ENCODE measurements around the gene ZNF45. TPM values are rescaled to one million over a fixed set of nuclear protein-coding genes. Genes with fewer than 3 reads are reported as not detected.

The ZNF45 gene
- total and polyA plus RNA-seq, 2 donors (not counting 3 experiments of a cell fraction or from before 2014, with no cell fraction given), result 6.1 to 10.8 TPM

- Histone ChIP-seq H3K79me2 (ENCODE audit: control insufficient read depth, insufficient read depth, low read length) (peaks cover 5% of the 10 kb centered on the region), H2AFZ (ENCODE audit: low read depth, low read length) (no peak overlapping the region), H3K9me1 (replicated peaks; ENCODE audit: control insufficient read depth, extremely low read depth, insufficient read depth, low read length) (no peaks in the 10 kb centered on the region), H3K4me3 (replicated peaks in 1 of 3; ENCODE audit: insufficient read depth in 1 of 3, low read depth in 1 of 3, low read length in 3 of 3) (no peak overlapping the region), H3K4me2 (ENCODE audit: insufficient read depth, low read length) (no peak overlapping the region), H3K4me1 (ENCODE audit: control insufficient read depth, extremely low read depth, insufficient read depth, low read length) (peaks cover 13% of the 10 kb centered on the region), H3K27ac (ENCODE audit: insufficient read depth, low read depth, low read length) (no peak overlapping the region), H3K27me3 (ENCODE audit: control insufficient read depth in 2 of 2, insufficient read depth in 2 of 2, low read length in 2 of 2) (no peaks in the 10 kb centered on the region), H4K20me1 (replicated peaks; ENCODE audit: control insufficient read depth, extremely low read depth, insufficient read depth, low read length) (no peaks in the 10 kb centered on the region), H3K9ac (replicated peaks; ENCODE audit: extremely low read depth, insufficient read depth, low read length) (no peak overlapping the region), H3K36me3 (ENCODE audit: control insufficient read depth in 2 of 2, extremely low read depth in 1 of 2, insufficient read depth in 2 of 2, low read length in 2 of 2) (peaks cover 0 to 2% of the 10 kb centered on the region in 2 experiments), H3K9me3 (replicated peaks; ENCODE audit: control insufficient read depth, insufficient read depth, low read length) (no peaks in the 10 kb centered on the region)
- dilution Hi-C loops (cut with MboI; ENCODE audit: extremely low pct_ligation_motif_present, low sequenced_read_pairs), result no loop called here
- BruUV-seq (replicated peaks), result no TSS peak
- TF ChIP-seq EZH2 (IDR thresholded peaks at IDR 0.05; ENCODE audit: borderline replicate concordance, low read depth, low read length, severe bottlenecking) (no peak), JUN (IDR thresholded peaks at IDR 0.05; ENCODE audit: borderline replicate concordance, insufficient read depth, insufficient read length, low read depth) (no peak), MAX (IDR thresholded peaks at IDR 0.05; ENCODE audit: insufficient read depth, insufficient read length) (no peak), CTCF (IDR thresholded peaks at IDR 0.05; ENCODE audit: extremely low read depth in 1 of 2, insufficient read depth in 1 of 2, low read depth in 1 of 2, low read length in 2 of 2) (no peak), FOS (IDR thresholded peaks at IDR 0.05; ENCODE audit: borderline replicate concordance, insufficient read depth, low read length) (no peak), POLR2AphosphoS5 (IDR thresholded peaks at IDR 0.05; ENCODE audit: insufficient read depth, low read depth, low read length) (no peak), MYC (IDR thresholded peaks at IDR 0.05; ENCODE audit: low read depth, low read length) (no peak), GATA2 (IDR thresholded peaks at IDR 0.05; ENCODE audit: insufficient read depth, insufficient read length, low read depth, low read length) (no peak), POLR2A (IDR thresholded peaks at IDR 0.05; ENCODE audit: low read depth, low read length) (no peak)
- ChIA-PET POLR2A (interaction anchor here (1.3 kb wide), 1 partner anchor 15 kb away, joined by 8 read pairs; the partner anchor contains the start of gene ZNF221), CTCF (interaction anchor here (1.0 to 1.9 kb wide), 5 partner anchors 15 to 222 kb away, joined by 3 to 35 read pairs (median 4); partner anchors contain the start of genes ZNF221 and ZNF283)
- FAIRE-seq (no peak), DNase-seq (ENCODE audit: low read depth, low spot score) (no peak)
- intact Hi-C loops (cut with micrococcal nuclease), result loop anchor here (5.0 kb wide), 1 partner anchor 109 kb away; the partner anchor contains the start of gene ZNF283
Observed at GRCh38 chr19:43936188-43936587, 1.1 kb upstream of the ZNF45 start.
